Activated CD8-positive, alpha-beta memory T cell treated with anti-CD3 and anti-CD28 coated beads, Interleukin-2, amount 50 U/mL, for 24 hours (primary cell): Measurements from ENCODE around the gene TNIP2.
"Not testable (repeated sequence)": the region's sequence is repeated elsewhere in the genome, so short reads cannot be mapped to it uniquely, and the experiment has no call there.

ENCODE experiments used
- DNase-seq: peaks from one replicate; pipeline ENCODE4 v3.0.0-alpha.2; 2020; ENCODE audit errors: extremely low read depth

Gene TNIP2

DNA sequence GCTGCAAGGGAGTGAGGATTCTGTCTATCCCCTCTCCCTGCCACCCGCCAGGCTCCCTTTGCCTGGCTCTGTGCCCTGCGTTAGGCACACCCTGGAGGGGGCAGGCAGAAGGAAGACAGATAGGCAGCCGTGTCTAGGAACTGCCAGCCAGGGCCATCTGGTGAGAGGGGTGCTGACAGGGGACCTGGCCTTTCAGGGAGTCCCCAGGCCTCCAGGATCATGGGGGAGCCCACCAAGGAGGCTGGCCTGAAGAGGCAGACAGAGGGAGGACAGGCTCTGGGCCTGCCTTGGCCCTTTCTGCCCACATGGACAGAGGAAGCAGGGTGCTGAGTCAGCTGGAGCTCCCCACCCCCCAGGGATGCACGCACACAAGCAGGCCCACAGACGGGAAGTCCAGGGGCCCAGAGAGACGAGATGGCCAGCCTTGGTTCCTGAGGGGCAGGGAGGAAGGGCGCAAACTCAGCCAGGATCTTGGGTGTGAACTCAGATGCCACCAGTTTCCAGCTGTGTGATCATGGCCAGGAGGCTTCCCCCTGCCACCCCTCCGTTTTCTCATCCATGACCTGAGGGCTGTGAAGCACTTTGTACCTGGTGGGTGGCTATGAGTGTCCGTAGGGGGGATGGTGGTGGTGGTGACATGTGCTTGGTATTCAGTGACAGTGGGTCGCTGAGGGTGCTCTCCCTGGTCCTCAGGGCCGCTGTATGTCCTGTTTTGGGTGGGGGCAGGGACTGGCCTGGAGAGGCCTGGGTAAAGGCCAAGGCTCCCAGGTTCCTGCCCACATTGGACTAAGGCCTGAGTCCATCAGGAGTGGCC lies 38.6 kb upstream of the TNIP2 start:
- DNase-seq: no peak

DNA sequence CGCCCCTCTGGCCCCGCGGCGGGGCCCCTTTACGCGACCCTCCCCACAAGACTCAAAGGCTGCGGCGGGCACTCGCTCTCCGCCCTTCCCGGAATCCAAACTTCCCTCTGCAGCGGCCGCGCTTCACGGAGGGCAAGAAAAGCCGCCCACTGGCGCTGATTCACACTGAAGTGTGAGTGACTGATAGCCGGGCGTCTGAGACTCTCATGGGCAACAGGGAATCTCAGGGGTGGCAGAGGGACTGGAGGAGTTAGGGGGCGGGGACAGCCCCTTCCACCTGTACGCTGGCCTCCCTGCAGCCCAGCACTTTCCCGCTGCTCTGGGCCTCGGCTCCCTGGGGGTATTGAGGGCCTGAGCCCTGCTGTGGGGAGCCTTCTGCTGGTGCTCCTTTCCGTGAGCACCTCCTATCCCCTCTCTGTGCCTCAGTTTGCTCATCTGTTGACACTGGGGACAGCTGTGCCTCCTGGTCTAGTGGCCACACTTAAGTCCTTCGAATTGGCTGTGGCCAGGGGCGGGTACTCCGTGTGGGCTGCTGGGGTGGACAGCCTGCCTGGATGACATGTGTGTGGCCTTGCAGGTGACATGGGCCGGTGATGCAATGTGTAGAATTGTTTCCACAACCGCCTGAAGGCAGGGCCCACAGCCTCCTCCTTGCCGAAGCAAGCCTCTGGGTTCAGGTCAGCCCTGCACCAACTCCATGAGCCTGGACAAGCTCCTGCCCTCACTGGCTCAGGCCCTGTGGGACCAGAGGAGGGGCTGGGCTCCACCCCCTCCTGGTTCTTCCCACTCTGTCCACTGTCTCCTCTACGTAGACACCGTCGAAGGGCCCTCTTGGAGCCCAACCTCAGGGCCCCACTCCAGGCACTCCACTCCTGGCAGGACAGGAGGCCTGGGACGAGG lies 37.7 kb upstream of the TNIP2 start:
- DNase-seq: no peak

DNA sequence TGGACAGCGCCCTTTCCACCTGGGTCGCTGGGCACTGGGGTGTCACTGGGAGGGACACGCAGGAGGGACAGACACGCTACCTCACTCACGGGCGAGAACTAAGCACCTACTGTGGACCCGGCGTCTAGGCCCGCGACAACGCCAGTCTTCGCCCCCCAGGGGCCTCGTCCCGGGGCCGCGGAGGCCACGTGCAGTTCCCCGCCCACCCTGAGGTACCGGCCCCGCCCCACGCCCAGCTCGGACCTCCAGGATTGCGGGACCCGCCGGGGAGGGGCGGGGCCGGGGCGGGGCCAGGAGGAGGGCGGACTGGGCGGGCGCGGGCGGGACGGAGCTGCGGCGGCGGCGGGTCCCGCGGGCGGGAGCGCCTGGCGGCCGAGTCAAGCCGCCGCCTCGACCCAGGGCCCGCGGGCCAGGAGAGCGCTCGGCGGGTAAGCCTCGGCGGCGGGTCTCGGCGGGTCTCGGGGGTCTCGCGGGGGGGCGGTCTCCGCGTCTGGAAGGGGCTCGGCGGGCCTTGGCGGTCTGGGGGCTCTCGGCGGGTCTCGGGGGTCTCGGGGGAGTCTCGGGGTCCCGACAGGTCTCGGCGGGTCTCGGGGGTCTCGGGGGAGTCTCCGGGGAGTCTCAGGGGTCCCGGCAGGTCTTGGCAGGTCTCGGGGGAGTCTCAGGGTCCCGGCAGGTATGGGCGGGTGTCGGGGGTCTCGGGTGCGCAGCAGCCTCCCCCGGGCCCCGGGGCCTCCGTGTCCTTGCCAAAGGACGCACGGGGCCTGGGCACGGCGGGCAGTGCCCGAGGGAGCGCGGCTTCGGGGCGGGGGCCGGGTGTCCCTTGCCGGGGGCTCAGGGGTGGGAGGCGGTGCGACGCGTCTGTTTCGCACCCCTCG lies 36.8 kb upstream of the TNIP2 start, which contains the start of gene SH3BP2:
TSS of gene SH3BP2 (plus strand) at position 375 of the 875 bp plus-strand sequence. CDS start 27,533 bp downstream, outside the sequence.
- no peak for DNase-seq

DNA sequence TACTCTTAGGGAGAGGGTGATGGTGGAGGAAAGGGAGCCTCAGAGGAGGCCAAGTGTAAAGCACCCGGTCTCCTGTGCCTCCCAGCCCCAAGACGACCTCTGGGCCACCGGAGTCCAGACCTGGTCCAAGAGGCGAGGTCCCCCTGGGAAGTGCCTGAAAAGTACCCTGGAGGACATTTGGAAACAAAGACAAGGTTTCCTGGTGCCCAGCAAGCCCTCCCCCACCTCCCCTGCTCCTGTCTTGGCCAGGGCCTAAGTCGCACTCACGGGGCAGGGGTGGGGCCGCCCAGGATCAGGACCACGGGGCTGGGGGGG lies 36.2 kb upstream of the TNIP2 start:
- no peak for DNase-seq

DNA sequence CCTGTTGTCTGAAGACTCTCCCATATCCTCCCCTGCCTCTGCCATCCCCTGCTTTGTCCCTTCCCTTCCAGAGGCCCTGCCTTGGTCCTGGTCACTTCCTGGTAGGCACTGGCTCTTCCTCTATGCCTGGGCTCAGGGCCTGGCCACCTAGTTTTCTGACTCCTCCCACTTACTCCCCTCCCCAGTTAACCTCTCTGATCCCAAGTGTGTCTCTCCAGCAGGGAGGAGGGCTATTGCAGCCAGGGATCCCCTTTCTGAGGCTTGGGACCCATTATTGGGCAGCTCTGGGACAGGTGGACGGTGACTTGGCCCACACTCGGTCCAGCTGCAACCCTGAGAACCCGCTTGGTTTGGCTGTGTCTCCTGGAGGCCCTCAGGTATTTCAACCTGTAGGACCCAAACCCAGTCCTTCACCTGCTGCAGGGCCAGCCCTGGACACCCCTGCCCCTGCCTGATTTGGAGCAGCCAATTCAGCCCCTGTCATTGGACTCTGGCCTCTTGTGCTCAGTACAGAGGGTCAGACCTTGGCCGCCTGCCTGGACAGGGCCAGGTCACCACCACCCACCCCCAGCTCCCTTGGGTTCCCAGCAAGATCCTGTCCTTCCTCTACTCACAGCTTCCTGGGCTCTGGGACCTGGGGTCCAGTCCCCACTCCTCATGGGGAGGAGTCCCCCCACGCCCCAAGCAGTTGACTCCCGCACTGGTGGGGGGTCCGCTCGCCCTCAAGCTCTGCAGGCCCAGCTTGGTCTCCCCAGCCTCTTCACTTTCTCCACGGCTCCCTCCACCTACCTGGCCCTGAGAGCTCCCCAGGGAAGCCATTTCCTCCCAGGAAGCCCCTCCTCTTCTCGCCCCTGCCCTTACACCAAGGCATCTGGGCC lies 35.6 kb upstream of the TNIP2 start:
- DNase-seq: no peak

DNA sequence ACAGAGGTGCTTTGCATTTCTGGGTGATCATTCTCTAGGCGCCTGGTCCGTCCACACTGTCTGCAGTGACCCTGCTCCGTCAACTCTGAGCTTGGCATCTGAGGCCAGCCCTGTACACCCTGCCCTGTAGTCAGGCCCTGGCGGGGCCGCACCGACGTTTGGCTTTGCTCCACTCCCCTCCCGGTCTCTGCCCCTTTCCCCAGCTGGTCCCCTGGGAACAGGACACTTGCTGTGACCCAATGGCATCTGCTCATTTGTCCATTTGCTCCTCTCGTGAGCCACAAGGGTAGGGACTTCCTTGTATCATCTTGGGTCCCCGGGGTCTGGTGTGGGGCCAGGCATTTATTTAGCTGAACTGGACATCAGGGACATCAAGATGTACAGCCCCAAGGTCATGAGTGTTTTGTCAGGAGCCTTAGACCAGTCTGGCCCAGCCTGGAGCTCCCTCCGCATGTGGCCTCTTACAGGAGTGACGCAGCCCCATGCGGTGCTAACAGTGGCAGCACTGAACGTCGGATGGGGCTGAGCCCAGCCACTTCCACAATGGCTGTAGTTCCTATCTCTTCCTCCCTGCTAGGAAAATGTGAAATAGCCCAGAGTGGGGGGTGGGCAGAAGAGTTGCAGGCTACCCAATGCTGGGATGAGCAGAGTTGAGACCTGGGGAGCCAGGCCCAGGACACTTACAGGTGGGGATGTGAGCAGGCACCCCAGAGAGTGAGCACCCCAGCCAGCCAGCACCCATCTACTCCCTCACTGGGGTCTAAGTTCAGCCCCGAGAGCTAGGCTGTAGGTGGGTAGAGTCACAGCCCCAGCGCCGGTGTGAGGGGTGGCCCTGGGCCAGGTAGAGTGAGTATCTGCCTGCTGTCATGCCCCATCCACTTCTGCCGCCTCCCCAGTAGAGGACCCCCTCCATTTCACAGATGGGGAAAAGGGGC lies 34.7 kb upstream of the TNIP2 start:
- no peak for DNase-seq

DNA sequence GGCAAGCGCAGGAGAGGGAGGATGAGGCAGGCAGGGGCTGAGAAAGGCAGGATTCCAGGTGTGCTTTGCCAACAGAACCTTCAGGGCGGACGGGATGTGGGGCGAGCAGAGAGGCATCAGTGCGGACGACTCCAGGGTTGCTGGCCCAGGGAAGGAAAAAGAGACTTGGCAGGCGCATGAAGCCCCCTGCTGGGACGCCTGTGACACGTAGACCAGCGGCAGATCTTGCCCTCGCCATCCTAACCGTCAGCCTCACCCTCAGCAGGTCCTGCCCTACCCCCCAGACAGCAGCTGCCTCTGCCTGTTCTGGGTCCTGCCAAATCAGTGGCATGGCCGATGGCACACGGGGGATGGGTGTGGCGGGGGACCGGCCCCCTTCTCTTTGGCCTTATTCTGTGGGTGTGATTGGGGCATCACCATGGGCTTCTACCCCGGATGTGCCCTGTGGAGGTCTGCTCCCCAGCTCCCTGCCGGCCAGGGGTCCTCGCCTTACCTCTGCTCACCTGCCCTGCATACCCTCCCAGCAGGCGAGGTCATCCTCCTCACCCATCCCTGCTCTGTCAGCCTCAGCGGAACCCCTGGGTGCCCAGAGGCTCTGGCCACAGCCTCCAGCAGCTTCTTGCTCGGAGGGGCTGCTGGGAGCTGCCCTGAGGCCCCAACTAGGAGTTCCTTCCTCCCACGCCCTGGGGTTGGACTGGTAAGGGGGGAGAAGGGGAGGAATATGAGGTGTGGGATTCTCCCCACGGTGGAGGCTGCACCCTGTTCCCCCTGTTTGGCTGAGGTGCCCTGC lies 33.9 kb upstream of the TNIP2 start:
- no peak for DNase-seq

DNA sequence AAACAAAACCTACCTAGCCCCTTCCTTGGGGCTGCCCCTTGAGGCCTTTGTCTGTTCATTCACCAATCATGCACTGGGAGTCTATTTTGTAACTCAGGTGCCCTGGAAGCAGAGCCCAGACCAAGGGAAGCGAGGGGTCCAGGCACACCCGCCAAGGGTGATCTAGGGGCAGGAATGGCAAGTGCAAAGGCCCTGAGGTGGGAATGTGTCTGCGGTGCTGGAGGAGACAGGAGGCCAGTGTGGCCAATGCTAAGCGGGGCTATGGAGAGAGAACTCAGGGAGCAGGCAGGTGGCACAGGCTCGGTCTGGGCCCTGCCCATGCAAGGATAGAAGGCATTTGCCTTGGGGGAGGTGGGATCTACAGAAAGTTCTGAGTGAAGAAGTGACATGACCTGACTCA lies 33.2 kb upstream of the TNIP2 start:
- DNase-seq: no peak

DNA sequence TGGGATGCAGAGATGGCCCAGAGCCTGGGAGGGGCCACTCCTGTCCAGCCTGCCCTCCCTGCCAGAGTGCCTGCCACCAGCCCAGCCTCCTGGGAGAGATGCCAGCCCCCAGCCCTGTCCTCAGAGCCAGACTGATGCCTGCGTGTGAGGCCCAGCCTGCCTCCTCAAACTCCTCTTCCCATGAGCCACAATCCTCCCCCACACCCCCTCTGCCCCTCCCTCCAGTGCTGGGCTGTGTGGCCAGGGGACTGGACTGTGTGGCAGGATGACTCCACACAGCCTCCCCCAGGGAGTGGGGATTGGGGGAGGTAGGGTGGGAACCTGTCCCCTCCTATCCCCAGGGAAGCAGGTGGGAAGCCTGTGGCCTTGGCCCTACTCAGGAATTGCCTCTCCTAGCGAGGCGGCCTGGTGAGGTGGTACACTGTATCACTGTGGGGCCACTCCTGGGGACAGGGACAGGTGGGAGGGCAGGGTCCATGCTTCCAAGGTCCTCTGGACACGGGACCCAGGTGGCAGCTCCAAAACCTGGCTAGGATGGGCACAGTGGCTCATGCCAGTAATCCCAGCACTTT lies 32.5 kb upstream of the TNIP2 start:
- DNase-seq: no peak

DNA sequence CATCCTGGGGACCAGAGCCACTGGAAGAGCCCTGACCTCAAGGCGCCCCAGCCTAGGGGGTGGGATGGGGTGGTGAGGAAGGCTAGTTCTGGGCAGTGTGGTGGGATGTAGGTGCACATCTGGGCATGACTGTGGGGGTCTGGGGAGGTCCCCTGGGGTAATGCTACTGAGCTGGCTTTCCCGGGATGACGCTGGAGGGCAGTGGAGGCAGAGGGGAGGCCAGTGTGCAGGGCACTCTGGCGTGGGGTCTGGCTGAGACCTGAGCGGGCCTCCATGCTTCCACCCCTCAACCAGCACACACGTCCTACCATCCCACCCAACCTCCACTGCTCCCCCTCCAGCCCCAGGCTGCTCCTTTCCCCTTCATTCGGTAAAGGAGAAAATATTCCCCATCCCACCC lies 32.0 kb upstream of the TNIP2 start:
- no peak for DNase-seq

DNA sequence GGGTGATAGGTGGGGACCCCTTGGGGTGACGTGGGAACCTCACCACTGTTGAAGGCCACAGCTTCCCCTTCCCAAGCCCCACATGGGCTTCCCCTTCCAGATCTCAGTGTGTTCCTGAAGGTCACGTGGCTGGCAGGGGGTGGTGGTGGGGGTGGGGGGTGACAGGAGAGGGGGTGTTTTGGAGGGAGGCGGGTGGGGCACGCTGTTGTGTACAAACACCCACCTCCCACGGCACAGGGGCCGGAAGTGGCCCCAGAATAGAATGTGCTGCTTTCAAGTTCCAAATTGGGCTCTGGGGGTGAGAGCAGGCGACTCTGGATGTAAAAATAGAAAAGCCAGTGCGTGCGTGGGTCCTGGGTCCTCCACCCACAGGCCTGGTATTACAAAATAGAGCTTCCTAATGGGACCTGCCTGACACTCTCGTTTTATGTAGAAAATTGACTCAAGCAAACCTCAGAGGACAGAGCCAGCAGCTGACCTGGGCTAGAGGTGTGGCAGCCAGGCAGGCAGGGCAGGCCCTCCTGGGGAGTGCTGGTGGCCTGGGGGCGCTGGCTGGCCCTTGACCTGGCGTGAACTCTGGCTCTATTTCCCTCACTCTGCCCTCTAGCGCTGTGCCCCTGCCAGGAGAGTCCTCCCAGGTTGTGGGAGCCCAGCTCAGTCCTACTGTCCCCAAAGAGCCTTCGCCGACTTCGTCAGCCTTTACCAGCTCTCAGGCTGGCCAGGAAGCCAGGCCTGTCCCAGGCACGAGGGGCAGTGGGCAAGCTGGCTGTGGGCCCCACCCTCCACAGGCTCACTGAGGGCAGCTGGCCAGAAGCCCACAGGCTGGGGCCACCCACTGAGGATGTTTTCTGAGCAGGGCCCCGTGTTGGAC lies 31.3 kb upstream of the TNIP2 start:
- no peak for DNase-seq

DNA sequence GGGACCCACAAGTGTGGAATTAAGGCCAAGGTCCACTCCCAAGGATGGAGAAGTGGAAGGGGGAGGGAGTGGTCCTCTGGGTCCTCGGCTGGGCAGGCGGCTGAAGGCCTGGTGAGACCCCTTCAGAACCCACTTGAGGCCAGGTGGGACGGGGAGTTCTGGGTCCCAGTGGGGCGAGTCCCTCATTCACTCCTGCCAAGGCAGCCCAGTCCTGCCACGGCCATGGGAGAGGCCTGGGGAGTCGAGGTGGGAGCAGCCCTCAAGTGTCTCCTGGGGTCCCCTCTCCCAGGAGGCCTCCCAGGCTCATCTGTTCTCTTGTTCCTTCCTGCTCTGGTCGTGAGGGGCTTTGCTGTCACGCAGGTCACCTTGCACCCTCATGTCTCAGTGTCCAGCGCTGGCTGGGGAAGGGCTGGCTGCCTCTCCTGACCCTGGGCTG lies 30.7 kb upstream of the TNIP2 start:
- DNase-seq: no peak

DNA sequence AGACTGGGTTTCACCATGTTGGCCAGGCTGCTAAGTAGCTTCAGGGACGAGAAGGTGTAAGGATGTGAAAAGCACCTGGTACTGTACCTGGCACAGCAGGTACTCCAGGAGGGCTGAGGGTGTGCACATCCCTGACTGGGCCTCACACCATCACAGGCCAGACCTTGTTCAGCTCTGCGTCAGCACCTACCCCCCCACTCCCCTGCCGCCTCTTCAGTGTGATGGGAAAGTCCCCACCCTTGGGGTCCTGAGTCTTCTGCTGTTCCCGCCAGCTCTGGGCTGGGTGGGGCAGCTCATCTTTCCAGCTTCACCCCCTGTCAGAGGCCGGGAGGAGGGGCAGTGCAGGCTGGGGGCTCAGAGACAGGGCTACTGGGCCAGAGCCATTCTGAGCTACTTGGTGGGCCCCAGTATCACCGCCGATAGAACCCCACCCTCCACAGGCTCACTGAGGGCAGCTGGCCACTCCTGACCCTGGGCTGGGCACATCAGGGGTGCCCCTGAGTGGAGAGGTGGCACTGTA lies 30.1 kb upstream of the TNIP2 start:
- DNase-seq: peak; percentile 44

DNA sequence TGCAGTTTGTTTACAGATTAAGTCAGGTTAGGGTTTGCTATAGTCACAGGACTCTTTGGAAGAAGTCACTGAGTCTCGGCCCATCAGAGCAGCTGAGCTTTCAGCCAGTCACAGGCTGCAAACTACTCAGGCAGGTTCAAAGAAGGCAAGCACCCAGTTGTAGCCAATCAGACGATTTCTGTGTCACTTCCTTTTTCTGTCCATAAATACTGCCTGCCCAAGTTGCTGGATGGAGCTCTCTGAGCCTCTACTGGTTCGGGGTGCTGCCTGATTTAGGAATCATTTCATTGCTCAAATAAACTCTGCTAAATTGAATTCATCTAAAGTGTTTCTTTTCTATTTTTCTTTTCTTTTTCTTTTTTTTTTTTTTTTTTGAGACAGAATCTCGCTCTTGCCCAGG lies 29.5 kb upstream of the TNIP2 start:
- no peak for DNase-seq

DNA sequence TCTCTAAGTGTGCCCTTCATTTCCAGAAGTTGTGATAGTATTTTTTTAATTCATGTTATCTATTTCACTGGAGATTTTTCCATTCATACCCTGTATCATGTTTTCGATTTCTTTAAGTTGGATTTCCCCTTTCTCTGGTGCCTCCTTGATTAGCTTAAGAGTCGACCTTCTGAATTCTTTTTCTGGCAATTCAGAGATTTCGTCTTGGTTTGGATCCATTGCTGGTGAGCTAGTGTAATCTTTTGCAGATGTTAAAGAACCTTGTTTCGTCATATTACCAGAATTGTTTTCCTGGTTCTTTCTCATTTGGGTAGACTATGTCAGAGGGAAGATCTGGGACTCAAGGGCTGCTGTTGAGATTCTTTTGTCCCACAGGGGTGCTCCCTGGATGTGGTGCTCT lies 27.7 kb upstream of the TNIP2 start:
- DNase-seq: no peak

DNA sequence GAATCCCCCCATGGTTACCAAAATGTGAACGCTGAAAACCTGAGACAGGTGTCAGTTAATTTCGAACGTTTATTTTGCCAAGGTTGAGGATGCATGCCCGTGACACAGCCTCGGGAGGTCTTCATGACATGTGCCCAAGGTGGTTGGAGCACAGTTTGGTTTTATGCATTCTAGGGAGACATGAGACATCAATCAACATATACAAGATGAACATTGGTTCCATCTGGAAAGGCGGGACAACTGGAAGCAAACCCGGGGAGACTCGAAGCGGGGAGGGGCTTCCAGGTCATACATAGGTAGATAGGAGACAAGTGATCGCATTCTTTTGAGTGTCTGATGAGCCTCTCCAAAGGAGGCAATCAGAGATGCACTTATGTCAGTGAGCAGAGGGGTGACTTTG lies 25.8 kb upstream of the TNIP2 start:
- DNase-seq: no peak

DNA sequence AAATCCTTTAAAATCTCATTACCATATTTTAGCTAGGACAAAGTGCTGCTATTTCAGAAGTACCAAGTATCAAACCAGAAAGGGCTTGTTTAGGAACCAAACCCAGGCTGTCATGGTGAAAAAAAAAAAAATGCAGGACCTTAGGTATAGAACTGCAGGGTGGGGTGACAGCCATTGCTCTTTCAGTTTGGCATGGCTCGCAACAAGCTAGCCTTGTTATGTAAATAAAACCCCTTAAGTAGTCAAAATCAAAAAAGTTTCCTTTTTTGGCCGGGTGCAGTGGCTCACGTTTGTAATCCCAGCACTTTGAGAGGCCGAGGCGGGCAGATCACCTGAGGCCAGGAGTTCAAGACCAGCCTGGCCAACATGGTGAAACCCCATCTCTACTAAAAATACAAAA lies 24.5 kb upstream of the TNIP2 start:
- DNase-seq: not testable (repeated sequence)

DNA sequence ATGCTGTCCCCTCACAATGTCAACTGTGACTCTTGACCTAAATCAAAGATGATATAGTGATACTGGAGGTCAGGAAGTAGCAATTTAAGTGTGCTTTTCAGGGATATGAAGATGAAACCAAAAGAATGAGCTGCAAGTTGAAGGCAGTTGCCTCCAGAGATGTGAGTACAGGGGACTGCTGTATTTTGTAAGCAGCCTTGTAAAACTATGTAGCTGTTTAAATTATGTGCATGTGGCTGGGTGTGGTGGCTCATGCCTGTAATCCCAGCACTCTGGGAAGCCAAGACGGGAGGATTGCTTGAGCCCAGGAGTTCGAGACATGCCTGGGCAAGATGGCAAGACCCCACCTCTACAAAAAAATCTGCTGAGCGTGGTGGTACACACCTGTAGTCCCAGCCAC lies 15.1 kb upstream of the TNIP2 start:
- no peak for DNase-seq
